Measurements from ENCODE around the gene RPL37A.

GRCh38 chr2:216537366-216537765 is 38.7 kb downstream of the RPL37A start:
- TF ChIP-seq CEBPB (tag; IDR thresholded peaks at IDR 0.05) (no peak), USF2 (CRISPR knock-in tag; IDR thresholded peaks at IDR 0.05) (no peak), MBD2 (IDR thresholded peaks at IDR 0.05; ENCODE audit: borderline replicate concordance, low read depth) (no peak), ZBTB7A (IDR thresholded peaks at IDR 0.05; ENCODE audit: borderline replicate concordance, control insufficient read depth, low read depth, low read length) (no peak), POLR2AphosphoS5 (IDR thresholded peaks at IDR 0.05; ENCODE audit: control insufficient read depth, insufficient read depth, low read depth, low read length) (no peak), PHTF2 (CRISPR knock-in tag; IDR thresholded peaks at IDR 0.05) (no peak)
